GM13976 (cell line): Measurements from ENCODE around the gene TEX11.

Experiments used
- DNase-seq: peaks from one replicate; pipeline ENCODE4 v3.0.0; 2012; ENCODE audit warnings: low spot score
- in situ Hi-C: fragments of 300-500 bp; cut with MboI; formaldehyde crosslinking; loops from one replicate; pipeline ENCODE4 v1.12.0; 2022; ENCODE audit warnings: low sequenced_read_pairs, mixed read lengths, inconsistent platforms; ENCODE audit not compliant: unreplicated experiment
- TF ChIP-seq, protein P1 (sequence below): IDR thresholded peaks from 2 replicates; pipeline ENCODE4 v1.5.1; 2012; ENCODE audit warnings: borderline replicate concordance, mild to moderate bottlenecking; ENCODE audit not compliant: insufficient read depth; ENCODE audit errors: extremely low read depth, missing control alignments, control extremely low read depth

TEX11 gene

DNA sequence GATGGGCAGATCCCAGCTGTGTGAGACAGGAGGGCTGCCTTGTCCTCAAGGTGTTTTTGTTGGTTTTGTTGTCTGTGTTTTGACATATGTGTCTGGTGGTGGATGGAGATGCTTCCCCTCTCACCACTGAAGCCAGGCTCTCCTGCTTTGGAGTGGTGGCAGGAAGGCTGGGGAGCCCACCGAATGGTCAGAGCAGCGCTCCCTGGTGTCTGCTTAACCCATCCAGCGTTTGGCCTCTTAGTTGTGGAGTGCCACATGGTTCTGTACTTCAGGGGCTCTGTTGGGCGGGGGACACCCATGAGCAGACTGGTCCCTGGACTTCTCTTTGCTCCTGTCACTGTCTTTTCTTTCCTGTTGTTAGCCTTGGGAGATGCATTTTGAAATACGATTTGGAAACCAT is 412.0 kb downstream of the TEX11 start:
- in situ Hi-C loops = no loop called here

DNA sequence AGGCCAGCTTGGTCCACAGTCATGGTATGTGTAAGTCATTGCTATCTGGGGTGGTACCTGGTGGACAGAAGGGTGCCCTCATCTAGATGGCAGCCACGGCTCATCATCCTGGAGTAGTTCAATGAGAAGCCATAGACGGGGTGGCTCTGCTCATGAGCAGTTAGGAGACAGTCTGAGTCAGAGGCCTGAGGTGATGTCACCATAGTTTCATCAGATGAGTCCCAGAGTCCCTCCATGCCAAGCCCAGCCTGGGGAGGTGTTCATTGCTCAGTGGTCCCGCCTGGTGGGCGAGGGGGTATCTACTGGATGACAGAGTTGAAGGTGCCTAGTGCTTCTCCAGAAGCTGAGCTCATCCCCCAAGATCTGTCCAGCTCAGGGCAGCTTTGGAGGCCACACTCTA is 414.1 kb downstream of the TEX11 start:
- in situ Hi-C loops = no loop called here
- TF ChIP-seq, protein P1, sequence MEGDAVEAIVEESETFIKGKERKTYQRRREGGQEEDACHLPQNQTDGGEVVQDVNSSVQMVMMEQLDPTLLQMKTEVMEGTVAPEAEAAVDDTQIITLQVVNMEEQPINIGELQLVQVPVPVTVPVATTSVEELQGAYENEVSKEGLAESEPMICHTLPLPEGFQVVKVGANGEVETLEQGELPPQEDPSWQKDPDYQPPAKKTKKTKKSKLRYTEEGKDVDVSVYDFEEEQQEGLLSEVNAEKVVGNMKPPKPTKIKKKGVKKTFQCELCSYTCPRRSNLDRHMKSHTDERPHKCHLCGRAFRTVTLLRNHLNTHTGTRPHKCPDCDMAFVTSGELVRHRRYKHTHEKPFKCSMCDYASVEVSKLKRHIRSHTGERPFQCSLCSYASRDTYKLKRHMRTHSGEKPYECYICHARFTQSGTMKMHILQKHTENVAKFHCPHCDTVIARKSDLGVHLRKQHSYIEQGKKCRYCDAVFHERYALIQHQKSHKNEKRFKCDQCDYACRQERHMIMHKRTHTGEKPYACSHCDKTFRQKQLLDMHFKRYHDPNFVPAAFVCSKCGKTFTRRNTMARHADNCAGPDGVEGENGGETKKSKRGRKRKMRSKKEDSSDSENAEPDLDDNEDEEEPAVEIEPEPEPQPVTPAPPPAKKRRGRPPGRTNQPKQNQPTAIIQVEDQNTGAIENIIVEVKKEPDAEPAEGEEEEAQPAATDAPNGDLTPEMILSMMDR = no peak
- no peak for DNase-seq

More for the DNA sequence above, 412.0 kb downstream of the TEX11 start:
- DNase-seq = no peak
- TF ChIP-seq, protein P1 = no peak

DNA sequence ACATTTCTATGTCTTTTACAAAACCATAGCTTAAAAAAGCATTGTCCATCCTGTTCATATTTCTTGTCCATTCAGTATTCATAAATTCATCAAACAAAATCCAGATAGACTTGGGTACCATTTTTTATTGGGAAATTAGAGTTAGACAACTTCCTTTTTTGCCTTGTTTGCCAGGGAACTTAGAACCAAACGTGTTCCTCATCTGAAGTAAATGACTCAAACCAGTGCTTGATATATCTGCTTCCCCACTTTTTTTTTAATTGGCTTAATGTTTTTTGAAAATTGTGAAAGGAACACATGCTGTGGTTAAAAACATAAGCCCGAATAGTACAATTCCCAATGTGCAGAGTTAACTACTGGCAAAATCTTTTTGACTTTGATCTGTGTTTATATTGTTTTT is 419.7 kb downstream of the TEX11 start:
- TF ChIP-seq, protein P1 = no peak
- DNase-seq = no peak
- in situ Hi-C loops = no loop called here

DNA sequence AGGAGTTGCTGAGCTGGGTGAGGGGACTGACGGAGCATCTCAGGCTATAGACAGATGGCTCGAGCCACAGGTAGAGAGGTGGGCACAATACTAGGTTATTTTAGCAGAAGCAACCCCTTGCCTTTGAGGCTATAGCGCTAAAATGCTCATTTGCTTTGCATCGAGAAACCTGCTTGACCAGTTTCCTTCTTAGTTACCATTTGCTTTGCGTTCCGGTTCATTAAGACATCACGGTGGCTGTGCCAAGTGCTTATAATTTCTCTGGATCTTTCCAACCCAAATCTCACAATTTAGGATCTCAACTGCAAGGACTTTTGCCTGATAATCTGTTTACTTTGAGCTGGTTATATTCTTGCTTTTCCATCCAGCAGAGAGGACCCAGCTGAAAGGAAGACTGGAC is 423.0 kb downstream of the TEX11 start:
- TF ChIP-seq, protein P1 = no peak
- in situ Hi-C loops = no loop called here
- no peak for DNase-seq

DNA sequence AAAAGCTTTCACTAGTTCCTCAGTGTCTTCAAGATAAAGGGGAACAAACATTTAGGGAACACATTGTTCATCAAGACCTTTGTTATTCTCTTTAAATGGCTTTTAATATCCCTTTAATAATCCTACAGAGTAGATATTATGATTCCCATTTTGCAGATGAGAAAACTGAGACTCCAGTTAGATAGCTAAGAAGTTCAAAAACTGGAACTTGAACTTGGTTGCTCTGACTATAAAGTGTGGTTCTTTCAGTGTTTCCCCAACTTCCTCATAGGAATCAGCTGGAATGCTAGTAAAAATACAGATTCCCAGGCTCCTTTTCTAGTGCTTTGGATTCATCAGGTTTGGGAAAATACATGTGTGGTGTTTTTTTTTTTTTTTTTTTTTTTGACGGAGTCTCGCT is 426.2 kb downstream of the TEX11 start:
- in situ Hi-C loops = no loop called here
- TF ChIP-seq, protein P1 = no peak
- no peak for DNase-seq

DNA sequence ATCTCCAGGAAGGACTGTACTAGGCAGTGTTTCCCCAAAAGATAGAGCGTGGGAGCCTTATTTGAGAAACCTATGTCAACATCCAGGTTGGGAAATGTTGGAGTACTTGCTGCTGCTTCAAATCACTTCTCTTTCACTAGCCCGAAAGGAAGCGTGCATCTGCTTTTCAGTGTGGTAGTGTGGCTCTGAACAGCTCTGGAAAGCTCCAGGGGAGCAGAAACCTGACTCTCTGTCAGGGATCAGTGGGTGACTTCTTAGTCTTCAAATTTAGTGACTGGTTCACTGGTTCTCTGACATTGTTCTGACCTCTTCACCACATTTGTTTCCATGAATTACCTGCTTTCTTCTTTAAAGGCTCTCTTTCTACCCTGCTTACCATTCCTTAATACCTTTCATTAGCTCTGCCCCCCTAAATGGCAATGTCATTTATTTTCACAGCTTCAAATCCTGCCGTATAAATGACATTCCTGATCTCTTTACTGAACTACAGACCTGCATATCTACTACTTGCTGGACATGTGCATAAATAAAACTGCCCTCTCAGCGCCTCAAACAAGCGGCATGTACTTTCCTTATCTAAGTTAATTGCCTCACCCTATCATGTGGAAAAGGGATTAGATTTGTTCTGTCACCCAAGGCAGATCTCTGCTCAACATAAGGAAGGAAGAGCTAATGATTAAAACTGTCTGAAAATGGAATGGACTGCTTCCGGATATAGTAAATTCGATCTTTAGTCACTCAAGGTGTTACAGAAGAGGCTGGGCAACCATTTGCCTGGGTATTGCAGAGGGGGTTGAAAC is 426.8 kb downstream of the TEX11 start:
- no peak for DNase-seq
- in situ Hi-C loops = no loop called here
- TF ChIP-seq, protein P1 = no peak
